D721Med (cell line): ENCODE measurements around the gene ZNF180.

Experiments used
- DNase-seq: peaks from one replicate; pipeline ENCODE4 v3.0.0; 2011; ENCODE audit warnings: low spot score; ENCODE audit not compliant: insufficient read length
- FAIRE-seq: peaks from 2 replicates; lab custom pipeline; 2011; peaks lifted over from hg19 to GRCh38; lab: Jason Lieb, UNC
- TF ChIP-seq, protein P1 (sequence below): IDR thresholded peaks from 2 replicates; pipeline ENCODE4 v1.5.1; 2012; ENCODE audit warnings: mild to moderate bottlenecking, control low read depth; ENCODE audit not compliant: insufficient read depth; ENCODE audit errors: missing control alignments

Gene ZNF180

DNA sequence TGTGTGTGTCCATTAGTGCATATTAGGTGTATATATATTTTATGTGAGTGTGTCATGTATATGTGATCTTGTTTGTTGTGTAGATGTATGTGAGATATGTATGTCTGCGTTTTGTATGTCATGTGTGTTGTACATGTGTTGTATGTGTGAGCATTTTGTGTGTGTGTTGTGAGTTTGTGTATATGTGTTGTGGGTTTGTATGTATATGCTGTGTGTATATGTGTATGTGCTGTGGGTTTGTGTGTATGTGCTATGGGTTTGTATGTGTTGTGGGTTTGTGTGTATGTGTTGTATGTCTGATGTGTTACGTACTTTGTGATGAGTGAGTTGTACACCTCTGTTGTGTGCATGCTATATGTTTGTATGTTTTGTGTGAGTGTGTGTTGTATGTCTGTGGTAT lies 21.0 kb upstream of the ZNF180 start:
- FAIRE-seq (no peak), DNase-seq (no peak)
- TF ChIP-seq, protein P1, sequence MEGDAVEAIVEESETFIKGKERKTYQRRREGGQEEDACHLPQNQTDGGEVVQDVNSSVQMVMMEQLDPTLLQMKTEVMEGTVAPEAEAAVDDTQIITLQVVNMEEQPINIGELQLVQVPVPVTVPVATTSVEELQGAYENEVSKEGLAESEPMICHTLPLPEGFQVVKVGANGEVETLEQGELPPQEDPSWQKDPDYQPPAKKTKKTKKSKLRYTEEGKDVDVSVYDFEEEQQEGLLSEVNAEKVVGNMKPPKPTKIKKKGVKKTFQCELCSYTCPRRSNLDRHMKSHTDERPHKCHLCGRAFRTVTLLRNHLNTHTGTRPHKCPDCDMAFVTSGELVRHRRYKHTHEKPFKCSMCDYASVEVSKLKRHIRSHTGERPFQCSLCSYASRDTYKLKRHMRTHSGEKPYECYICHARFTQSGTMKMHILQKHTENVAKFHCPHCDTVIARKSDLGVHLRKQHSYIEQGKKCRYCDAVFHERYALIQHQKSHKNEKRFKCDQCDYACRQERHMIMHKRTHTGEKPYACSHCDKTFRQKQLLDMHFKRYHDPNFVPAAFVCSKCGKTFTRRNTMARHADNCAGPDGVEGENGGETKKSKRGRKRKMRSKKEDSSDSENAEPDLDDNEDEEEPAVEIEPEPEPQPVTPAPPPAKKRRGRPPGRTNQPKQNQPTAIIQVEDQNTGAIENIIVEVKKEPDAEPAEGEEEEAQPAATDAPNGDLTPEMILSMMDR: no peak

DNA sequence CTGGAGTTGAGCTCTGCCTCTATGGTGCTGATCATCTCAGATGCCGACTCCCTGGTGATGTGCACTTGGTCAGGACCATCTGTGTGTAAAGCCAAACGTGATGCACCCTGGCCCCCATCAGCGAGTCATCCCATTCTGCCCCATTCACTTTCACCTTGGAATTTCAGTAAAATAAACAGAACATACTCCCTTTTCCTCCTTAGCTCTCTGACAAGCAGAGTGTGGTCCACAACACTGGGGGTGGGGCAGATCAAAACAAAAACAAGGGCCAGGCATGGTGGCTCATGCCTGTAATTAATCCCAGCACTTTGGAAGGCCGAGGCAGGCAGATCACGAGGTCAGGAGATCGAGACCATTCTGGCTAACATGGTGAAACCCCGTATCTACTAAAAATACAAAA lies 16.8 kb upstream of the ZNF180 start:
- DNase-seq: no peak
- TF ChIP-seq, protein P1: no peak
- no peak for FAIRE-seq

DNA sequence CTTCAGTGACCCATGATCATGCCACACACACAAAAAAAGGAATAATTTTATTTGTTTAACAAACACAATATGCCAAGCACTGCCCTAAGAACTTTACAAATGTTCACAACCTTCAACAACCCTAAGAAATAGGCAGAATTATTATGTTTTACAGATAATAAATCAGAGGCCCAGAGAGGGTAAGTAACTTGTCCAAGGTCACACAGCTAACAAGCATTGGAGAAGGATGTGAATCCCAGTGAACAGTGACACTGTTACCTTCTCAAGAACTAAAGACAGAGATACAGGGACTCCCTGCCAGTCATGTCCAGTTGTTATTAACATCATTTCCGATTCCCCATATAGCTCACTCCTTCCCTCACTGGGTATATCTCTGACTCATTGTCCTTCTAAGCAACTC lies 15.6 kb upstream of the ZNF180 start:
- DNase-seq (no peak), FAIRE-seq (no peak)
- TF ChIP-seq, protein P1: no peak

DNA sequence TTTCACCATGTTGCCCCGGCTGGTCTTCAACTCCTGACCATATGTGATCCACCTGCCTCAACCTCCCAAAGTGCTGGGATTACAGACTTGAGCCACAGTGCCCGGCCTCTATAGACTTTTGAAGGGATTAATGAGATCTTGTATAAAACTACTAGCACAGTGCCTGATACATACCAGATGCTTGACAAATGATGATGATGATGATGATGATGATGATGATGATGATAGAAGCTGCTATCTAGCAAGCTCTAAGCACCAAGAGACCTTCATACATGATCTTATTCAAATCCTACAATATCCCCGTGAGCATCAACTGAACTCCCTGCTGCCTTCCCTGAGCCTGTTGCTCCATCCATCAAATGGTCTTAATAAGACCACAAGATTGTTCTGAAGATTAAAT lies 14.7 kb upstream of the ZNF180 start:
- TF ChIP-seq, protein P1: no peak
- no peak for DNase-seq
- no peak for FAIRE-seq

DNA sequence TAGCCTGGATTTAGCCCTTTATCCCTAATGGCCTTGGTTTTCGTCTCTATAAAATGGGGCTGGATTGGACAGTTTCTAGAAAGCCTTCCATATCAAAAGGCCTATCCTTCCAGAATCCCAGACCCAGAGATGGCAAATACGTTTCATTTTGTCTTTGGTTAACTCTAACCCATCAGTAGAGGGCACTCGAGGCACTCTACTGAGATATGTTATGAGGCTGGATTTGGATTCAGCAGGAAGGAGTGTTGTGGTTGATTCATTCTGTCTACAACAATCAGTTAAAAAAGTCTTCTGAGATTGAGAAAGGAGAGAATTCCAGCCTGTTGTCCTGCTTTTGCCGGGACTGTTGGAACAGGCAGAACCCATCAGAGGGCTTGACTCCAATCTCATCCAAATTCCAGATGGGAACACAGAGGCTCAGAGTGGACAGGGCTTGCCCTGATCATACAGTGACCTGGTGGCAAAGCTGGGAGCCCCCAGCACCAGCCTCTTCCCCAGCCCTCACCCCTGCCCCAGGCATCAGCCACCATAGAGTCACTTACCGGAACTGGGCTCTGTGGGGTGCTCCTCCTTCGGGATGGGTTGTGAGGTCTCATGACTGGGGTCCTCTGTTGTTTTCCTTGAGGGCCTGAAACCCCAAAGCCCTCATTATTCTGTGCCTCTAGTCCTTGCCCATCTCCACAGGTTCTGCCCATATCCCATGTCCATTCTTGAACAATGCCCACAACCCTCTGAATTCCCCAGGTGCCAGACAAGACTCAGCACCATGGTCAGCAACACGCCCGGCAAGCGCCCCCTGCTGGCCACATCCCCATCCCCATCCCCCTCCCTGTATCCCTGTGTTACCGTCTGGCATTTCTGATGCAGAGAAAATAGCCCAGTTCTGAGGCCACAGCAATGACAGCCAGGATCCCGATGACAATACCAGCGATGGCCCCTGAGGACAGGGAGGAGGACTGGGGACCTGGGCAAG lies 12.3 kb upstream of the ZNF180 start:
- no peak for DNase-seq
- FAIRE-seq: no peak
- TF ChIP-seq, protein P1: peak; percentile 46

DNA sequence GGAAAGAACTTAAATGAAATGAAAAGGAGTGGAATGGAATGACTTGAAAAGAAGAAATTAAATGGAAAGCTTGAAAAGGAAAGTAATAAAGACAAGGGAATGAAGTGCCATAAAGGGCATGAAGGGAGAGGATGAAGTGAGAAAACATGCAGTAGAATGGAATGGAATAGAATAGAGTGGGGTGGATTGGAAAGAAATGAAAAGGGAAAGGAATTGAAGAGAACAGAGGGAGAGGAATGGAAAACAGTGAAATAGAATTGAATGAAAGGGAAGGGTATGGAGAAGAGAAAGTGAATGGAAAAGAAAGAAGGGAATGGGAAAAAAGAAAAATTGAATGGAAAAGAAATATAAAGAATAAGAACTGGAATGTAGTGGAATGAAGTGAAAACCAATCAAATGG lies 9.2 kb upstream of the ZNF180 start:
- TF ChIP-seq, protein P1: no peak

DNA sequence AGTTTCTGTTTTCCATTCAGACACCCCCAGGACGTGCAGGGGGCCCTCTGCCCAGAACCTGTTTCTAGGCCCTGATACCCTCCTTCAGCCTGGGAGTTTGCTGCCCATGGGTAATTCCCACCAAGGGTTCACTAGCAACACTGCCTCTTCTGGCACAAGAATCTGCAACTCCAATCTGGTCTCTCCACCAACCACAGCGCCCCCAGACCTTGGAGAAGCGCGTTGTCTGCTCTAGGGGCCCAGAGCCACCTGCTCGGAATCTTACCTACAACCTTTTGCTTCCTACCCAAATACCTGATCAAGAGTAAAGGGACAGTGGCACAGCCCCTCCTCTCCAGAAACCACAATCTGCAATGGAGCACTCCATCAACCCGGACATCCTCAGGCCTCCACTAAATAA lies 763 bp downstream of the ZNF180 start:
- FAIRE-seq: no peak
- DNase-seq: no peak
- TF ChIP-seq, protein P1: no peak

More for the DNA sequence above, 9.2 kb upstream of the ZNF180 start:
- FAIRE-seq (no peak), DNase-seq (no peak)
